UCSD-AML1 (cell line): ENCODE data around the gene DGKE.

Source experiments
- DNase-seq: peaks from one replicate; lab custom pipeline; 2025; ENCODE audit not compliant: unreplicated experiment; lab: John Stamatoyannopoulos, UW

The DGKE gene

GRCh38 chr17:56812901-56813388, 21.0 kb upstream of the DGKE start:
- no peak for DNase-seq

DNA sequence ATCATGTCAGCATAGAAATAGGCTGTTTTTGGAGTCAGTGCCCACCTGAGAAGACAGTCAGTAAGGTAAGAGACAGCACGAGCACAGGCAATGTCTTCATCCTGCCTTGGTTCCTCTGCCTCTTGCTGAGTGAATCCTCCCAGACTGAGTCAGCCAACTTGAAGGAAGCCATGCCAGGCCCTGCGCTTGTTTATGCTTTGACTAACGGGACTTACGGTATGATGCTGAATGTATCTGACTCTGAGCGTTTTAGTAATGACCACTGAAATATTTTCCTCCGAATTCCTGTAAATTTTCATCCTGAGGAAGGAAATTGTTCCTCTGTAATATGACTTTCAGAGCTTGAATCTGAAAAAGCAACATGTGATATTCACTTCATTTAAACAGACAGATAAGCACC, 18.2 kb upstream of the DGKE start:
- no peak for DNase-seq

- no peak for DNase-seq
Observed at GRCh38 chr17:56817066-56817465, 16.9 kb upstream of the DGKE start.

GRCh38 chr17:56819030-56819429, 14.9 kb upstream of the DGKE start:
- DNase-seq, result no peak

GRCh38 chr17:56819431-56820145, 14.4 kb upstream of the DGKE start:
- peak; percentile 50 for DNase-seq

DNA sequence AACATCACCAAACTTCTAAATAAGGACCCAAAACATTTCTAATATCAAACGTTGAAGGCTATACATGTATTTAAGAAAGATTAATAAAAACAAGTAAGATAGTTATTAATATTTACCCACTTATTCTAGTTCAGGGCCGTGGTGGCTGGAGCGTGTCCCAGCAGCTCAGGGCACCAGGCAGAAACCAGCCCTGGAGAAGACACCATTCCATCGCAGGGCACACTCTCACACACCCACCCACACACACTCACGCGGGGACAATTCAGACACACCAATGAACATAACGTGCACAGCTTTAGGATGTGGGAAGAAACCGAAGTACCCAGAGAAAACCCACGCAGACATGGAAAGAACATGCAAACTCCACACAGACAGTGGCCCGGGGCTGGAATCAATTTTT, 13.7 kb upstream of the DGKE start:
- DNase-seq, result no peak

DNA sequence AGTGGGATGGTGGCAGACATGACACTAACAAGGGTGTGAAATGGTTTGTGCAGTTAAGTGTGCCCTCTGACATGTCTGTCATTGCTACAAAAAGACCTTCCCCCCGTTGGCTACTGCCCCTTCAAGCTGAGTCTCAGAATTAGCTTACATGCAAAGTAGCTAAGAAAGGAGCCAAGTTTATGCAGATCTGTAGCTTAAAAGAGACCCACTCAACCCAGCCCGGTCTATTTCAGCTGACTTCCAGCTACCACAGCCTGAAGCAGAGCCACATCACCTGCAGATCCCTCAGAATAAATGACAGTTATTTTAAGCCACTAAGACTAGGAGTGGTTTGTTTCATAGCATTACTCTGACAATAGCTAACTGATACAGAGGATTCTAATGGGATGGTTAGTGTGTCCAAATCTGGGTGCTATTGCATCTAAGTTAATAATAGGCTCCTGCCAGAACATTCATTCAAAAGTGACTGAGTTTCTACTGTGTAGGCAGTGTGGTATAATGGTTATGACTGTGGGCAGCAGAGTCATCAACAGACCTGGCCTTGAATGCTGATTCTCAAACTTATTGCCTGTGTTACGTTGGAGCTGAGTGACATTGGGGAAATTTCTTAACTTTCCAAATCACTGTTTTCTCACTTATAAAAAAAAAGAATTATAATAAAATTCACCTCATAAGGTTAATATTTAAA, 12.0 kb upstream of the DGKE start:
- DNase-seq, result no peak

DNA sequence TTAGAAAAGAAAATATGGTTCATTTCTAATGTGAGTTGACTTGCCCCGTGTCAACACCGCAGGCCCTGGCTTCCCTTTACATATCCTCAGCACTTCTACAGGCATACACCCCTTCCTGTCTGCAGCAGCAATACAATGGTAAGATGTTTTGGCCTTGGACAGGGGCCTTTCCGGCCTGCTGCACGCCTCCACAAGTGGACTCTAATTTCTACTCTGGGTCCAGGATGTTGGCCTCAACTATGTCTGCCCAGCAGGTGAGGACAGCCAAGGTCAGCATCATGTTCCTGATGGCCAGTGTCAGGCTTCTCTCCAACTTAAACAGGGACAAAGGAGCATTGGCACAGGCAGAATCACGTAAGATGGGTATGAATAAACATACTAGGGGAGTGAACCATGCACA, 11.2 kb upstream of the DGKE start:
- DNase-seq, result peak; percentile 32

DNA sequence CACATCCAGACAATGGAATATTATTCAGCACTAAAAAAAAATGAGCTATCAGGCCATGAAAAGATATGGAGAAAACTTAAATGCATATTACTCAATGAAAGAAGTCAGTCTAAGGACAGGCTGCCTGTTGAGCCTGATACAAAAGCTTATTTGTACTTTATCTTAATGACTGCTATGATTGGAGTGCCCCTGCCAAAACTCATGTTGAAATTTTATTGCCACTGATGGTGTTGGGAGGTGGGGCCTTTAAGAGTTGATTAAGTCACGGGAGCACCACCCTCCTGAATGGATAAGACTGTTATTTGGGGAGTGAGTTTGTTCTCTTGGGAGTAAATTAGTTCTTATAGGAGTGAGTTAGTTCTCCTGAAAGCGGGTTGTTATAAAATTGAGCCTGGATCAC, 10.1 kb upstream of the DGKE start:
- DNase-seq, result no peak

GRCh38 chr17:56824503-56824902, 9.4 kb upstream of the DGKE start:
- no peak for DNase-seq

DNA sequence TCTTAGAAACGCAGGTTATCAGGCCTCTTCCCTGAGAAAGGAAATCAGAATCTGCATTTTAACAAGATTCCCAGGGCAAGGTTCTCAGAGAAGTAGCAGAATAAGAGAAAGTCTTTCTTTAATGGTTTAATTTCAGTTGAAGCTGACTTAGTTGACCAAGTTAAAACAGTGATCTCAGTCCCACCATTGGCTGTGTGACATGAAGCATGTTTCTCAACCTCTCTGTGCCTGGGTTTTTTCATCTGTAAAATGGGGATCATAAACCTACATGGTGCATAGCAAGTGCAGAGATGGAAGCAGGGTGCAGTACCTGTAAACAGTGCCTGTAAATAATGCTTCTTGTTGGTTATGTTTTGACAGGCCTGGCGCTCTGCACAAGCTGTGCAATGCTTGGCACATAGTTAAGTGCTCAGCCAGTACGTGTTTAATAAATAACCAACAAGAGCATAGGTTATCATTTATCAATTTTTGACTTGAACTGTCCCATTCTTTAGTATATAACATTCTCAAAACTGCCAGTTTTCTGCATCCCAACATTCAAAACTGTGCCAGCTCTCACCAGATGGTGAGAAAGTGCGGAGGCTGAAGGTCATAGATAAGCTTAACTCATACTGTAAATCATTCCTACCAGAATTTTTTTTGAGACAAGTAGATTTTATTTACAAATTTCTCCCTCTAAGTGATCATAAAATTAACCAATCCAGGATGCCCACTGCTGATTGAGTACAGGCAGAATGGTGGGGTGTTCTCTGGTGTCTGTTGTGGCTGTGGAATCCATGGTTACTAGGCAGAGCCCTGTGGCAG, 7.1 kb upstream of the DGKE start:
- no peak for DNase-seq

GRCh38 chr17:56830726-56831368, 3.1 kb upstream of the DGKE start:
- DNase-seq, result no peak

- no peak for DNase-seq
Observed at GRCh38 chr17:56831369-56832095, 2.4 kb upstream of the DGKE start.

- no peak for DNase-seq
Observed at GRCh38 chr17:56832446-56832845, 1.5 kb upstream of the DGKE start.

- DNase-seq, result peak; percentile 78
Observed at GRCh38 chr17:56833057-56833808, 718 bp upstream of the DGKE start.

GRCh38 chr17:56834380-56835263, 671 bp downstream of the DGKE start:
- DNase-seq, result peak; percentile 74

GRCh38 chr17:56835264-56835585, 1.3 kb downstream of the DGKE start:
- DNase-seq, result no peak

GRCh38 chr17:56838687-56839086, 4.7 kb downstream of the DGKE start:
- no peak for DNase-seq

DNA sequence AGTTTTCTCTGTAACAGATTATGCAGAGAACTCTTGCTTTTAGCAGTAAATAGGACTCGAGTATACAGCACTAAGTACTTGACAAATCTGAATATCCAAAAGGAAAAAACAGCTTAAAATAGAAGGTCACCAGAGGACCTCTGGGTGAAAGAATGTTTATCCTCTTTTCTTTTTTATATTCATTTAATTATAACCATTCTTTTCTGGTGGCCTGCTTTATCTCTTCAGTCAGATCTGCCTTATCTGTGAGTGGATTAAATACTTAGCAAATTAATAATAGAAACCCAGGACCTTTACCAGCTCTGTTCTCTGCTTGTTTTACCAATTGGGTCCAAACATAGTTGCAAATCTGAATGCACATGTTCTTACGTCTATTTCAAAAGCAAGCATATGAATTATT, 8.6 kb downstream of the DGKE start:
- no peak for DNase-seq
